Left lobe of liver (tissue), 2 donors: ENCODE measurements around the gene TTLL7. TPM values are rescaled to one million over a fixed set of nuclear protein-coding genes. Genes with fewer than 3 reads are reported as not detected.
"Not testable (repeated sequence)": the region's sequence is repeated elsewhere in the genome, so short reads cannot be mapped to it uniquely, and the experiment has no call there.

Experiments used
- ATAC-seq: fragments of 200-7000 bp; cut with Tn5 transposase; one replicate; pipeline ENCODE4 v1.9.1; 2020; ENCODE audit warnings: mild to moderate bottlenecking, moderate library complexity
- DNase-seq: peaks from one replicate; pipeline ENCODE4 v3.0.0-alpha.2; 2020; ENCODE audit warnings: low spot score
- total RNA-seq: library from RNA; stranded (reverse); gene quantifications from one replicate; pipeline ENCODE4 v1.2.1, GENCODE V29; 2021
- donor health status: DM: no; HTN: no; CAD: no; lungs with moderate emphysema.
- donor health status: DM: no; HTN: yes; CAD: no.

TTLL7 gene
- total RNA-seq, 1 donor from 2014 or later: 7.5 TPM

DNA sequence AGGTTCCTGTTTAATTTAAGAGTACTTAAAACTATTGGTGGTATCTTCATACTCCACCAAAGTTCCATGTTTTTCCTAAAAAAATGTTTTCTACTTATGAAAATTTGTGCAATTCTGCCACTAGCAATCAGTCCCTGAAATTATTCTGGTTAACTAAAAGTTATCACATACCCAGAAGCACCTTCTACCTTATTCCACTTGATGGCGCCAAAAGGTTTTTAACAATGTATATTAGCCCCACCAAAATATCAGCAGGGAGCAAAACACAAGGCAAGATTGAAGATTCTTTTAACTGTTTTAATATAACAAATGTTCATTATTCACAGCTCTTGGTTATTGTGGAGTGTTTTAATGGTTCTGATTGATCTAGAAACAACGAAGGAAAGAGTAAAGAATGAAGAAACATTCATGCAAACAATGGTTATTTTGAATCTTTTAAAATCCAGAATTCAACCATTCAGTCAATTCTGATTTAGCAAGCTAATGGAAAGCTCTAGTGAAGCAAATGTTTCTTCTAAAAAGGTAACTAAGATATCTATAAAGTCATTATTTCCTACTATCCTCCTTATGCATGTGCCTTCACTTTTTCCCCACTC, 67.2 kb downstream of the TTLL7 start:
- ATAC-seq (peak; percentile 86), DNase-seq (no peak)

GRCh38 chr1:83929184-83929583, 69.7 kb downstream of the TTLL7 start:
- DNase-seq (peak; percentile 73), ATAC-seq (peak; percentile 90)

- DNase-seq (no peak), ATAC-seq (peak; percentile 24)
Measured at GRCh38 chr1:83928396-83928795, 70.5 kb downstream of the TTLL7 start.

DNA sequence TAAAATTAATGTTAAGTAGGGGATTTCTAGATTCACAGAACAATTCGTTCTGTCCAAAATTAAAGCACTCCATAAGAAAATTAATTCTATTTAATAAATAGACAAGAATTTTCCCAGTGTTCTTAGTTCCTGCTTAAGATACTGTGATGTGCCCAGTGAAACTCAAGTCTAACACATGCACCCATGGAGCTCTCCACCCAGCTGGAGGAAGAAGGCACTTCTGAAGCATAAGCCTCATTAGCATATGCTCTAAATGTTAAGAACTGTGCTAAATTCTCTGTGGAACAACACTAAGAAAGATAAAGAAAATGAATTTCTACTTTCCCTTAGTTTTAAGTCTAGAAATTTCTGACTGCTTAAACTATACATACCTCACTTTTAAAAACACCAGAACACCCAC, 71.2 kb downstream of the TTLL7 start:
- no peak for DNase-seq
- ATAC-seq: no peak

GRCh38 chr1:83927061-83927460, 71.9 kb downstream of the TTLL7 start:
- no peak for DNase-seq
- ATAC-seq: no peak

DNA sequence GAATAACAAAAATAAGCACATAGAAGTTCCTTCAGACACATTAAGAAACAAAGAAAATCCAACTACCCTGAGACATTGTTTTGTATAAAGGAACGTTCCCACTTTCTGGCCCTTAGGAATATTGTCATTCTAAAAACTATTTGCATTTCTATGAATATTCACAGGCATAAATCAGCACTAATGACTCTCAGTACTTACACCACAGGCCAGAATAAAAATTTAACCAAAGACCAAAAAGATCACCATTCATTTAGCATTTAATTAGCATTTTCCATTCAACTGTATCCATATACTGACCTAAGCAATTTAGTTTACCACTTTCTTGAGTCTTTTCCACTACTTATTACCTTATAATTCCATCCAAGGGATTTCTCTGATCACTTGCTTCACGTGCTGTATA, 75.4 kb downstream of the TTLL7 start:
- ATAC-seq: no peak
- no peak for DNase-seq

DNA sequence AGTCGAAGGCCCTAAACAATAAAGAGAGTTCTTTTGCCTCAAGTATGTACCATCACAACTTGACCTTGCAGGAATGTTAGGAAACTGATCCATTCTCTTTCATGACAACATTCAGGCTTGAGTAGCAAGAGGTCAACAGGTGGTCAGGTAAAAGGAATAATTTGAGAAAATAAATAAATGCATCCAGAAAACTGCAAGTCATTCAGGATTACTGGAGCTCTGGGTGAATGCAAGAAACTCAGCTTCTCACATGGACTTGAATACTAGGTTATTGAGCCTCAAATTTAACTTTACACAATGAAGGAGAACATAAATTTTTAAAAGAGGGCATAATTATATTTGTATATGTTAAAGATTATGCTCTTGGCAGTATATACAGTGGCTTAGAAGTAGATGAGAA, 76.5 kb downstream of the TTLL7 start:
- no peak for ATAC-seq
- no peak for DNase-seq

DNA sequence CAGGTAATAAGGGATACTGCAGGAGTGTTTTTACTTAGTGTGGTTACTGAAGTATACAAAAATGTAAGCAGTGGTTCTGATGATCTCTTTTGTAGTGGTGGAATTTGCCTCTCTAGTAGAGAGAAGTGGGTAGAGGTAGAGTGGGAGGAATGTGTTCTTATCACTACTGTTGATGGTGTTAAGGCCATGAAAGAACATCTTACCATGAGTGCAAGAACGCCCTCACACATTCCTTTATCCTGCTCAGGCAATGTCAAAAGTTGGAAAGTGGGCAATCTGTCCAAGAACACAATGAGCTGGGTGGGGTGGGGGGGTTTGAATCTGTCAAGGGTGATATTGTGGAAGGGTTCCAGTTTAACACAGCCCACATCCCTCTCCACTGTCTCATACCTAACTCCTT, 78.6 kb downstream of the TTLL7 start:
- DNase-seq (no peak), ATAC-seq (no peak)

GRCh38 chr1:83919872-83920271, 79.1 kb downstream of the TTLL7 start:
- DNase-seq (no peak), ATAC-seq (no peak)

DNA sequence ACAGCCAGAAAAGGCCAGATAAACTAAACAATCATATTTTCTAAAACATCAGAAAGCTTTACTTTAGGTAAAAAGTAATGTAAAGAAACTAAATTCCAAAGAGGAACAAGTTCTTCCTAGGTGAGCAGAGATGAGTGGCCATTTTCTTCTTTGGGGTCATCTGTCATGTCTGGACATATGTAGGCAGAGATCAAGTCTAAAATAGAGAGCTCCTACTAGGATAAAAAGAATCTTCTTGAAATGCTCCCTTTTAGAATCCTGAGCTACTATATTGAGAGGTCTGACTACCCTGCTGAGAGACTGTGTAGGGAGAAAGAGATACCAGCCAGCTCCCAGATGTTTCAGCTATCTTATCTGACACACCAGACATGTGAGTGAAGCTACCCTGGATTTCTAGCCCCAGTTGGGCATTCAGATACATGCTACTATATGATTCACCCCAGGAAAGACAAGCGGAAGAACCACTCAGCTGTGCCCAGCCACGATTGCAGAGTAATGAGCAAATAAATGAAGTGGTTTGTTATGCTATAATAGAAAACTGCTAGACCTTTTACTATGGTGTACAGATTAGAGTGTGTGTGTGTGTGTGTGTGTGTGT, 80.1 kb downstream of the TTLL7 start:
- no peak for ATAC-seq

DNA sequence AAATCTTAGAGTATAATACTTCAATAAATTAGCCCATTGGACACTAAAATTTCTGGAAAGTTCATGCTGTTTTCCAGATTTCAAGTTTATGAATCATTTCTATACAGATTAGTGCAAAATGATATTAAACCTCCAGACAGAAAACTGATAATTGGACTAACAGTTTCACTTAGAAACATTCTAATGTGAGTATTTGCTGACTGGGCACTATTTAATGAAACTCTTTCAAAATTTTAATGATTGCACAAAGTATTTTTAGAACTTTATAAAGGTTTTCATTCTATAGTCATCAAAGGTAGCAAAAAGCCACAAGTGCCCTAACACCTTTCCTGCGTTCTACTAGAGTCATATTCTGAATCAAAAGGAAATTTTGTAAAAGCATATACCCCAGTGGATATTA, 81.0 kb downstream of the TTLL7 start:
- DNase-seq: no peak
- no peak for ATAC-seq

More for the DNA sequence above, 80.1 kb downstream of the TTLL7 start:
- DNase-seq: no peak

- ATAC-seq, DNase-seq: not testable (repeated sequence)
Measured at GRCh38 chr1:83916094-83916493, 82.8 kb downstream of the TTLL7 start.

DNA sequence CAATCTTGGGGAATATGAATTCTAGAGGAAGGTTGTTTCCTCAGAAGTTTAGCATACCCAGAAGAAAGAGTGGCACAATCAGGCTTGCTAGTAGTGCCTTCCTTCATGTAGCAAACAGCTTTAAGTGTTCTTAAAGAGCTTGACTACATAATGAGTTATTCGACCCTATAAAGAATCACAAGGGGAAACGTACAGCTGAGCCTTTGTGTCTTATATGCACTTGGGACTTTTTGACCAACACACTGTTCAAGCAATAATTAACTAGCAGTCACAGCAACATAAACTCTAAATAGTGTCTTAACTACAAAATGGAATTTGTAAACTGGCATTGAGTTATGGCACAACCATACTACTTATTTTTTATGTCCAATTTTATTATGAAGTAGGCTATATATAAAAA, 86.1 kb downstream of the TTLL7 start:
- ATAC-seq: no peak

GRCh38 chr1:83910461-83910860, 88.5 kb downstream of the TTLL7 start:
- ATAC-seq (no peak), DNase-seq (no peak)

More for the DNA sequence above, 86.1 kb downstream of the TTLL7 start:
- DNase-seq: no peak

DNA sequence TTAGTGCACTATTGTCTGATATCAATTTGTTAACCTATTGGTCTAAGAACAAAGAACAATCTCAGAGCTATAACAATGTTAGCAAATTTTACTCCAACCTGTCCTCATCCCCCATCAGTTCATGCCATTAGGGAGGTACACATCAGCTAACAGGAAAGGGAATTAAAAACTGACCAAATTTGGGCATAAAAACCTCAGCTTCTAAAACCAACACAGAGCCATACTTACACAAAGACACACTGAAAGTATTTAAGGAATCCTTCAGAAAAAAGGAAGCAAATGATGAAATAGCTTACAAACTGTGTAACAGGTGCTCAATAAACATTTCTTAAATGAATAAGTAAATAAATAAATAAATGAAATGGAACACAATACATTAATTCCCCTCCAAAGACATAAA, 89.2 kb downstream of the TTLL7 start:
- ATAC-seq (no peak), DNase-seq (no peak)

DNA sequence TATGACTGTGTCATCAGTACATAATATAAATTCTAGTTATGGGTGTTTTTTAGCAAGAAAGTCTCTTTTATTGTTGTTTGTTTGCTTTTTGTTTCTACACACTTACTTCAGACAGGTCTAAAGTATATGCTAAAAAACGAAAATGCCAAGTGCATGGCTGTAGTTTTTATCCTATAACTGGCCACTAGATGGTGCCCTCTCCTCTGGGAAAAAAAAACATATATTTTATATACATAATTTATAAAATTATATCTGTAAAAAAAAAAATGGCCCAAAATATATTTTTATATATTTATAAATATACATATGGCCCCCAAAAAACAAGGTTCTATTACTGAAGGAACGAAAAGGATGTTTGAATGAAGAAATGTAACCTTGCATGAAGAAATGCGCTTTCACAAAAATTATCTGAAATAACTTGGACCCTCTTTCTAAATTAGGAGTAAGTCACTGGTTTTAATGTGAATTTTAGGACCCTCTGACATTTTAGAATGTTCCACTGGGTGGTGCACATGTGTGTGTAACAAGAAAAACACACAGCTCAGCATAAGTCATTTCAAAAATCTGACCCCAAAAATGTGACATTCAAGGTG, 93.5 kb downstream of the TTLL7 start:
- DNase-seq: no peak
- ATAC-seq: peak; percentile 50

- ATAC-seq (peak; percentile 96), DNase-seq (peak; percentile 72)
Measured at GRCh38 chr1:83901547-83902155, 97.3 kb downstream of the TTLL7 start.

GRCh38 chr1:83900524-83900923, 98.4 kb downstream of the TTLL7 start:
- no peak for DNase-seq
- ATAC-seq: no peak

- DNase-seq: no peak
- no peak for ATAC-seq
Measured at GRCh38 chr1:83897516-83897915, 101.4 kb downstream of the TTLL7 start.

GRCh38 chr1:83896299-83896698, 102.6 kb downstream of the TTLL7 start:
- no peak for DNase-seq
- ATAC-seq: no peak

DNA sequence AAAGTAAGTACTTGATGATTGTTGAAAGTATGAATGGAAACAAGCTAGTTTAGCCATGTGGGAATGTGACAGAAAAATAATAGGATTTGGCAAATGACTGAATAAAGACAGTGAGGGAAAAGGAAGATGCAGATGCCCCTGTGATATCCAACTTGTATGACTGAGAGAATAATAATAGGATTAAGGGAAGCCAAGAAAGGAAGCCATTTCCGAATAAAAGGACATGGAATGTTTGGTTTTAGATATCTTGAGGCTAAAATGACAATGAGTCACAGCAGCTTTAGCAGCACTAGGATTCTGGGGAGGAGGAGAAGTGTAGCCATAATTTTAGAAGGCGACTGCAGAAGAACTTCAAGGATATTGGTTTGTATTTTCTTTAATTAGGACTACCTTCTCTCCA, 109.2 kb downstream of the TTLL7 start:
- no peak for ATAC-seq
- DNase-seq: no peak

GRCh38 chr1:83887483-83887882, 111.4 kb downstream of the TTLL7 start:
- ATAC-seq (no peak), DNase-seq (no peak)
